Endothelial cell of umbilical vein (primary cell): ENCODE data around the gene GRXCR2. TPM values are rescaled to one million over a fixed set of nuclear protein-coding genes. Genes with fewer than 3 reads are reported as not detected.

Experiments used
- BruUV-seq: library from RNA; stranded (reverse); fragments of 400-500 nt; replicated peaks from 2 replicates; lab custom pipeline; 2021; lab: Mats Ljungman, UMichigan
- CTCF ChIA-PET: fragments of 300-600, 350-600 bp; sonication (Branson Sonifier 250); formaldehyde crosslinking; loops from one replicate; lab custom pipeline; 2021; ENCODE audit warnings: antibody characterized with exemption, inconsistent platforms; lab: Charles Lee
- POLR2A ChIA-PET: fragments of 300-600, 350-600 bp; sonication (Branson Sonifier 250); formaldehyde crosslinking; loops from one replicate; lab custom pipeline; 2021; ENCODE audit warnings: antibody characterized with exemption, inconsistent platforms; lab: Charles Lee
- DNase-seq: peaks from one replicate; pipeline ENCODE4 v3.0.0-alpha.2; 2011; ENCODE audit warnings: low read depth, low spot score
- FAIRE-seq: peaks from 2 replicates; lab custom pipeline; 2011; peaks lifted over from hg19 to GRCh38; lab: Jason Lieb, UNC
- H2AFZ ChIP-seq: 2 replicates; pipeline ENCODE4 v1.6.0; 2012; ENCODE audit warnings: low read depth, low read length, control low read depth, inconsistent platforms
- H3K27ac ChIP-seq: 2 replicates; pipeline ENCODE4 v1.5.1; 2011; ENCODE audit warnings: low read depth, mild to moderate bottlenecking, control low read depth, low read length, moderate library complexity; ENCODE audit not compliant: insufficient read depth
- H3K27me3 ChIP-seq, 2 experiments: 2 replicates each; pipeline versions ENCODE4 v1.6.0 to v1.6.1; 2011; ENCODE audit warnings: low read length in 2 of 2, mixed read lengths in 1 of 2; ENCODE audit not compliant: control insufficient read depth in 2 of 2, insufficient read depth in 2 of 2
- H3K36me3 ChIP-seq, 2 experiments: 2 replicates in 1 of 2; 3 replicates in 1 of 2; pipeline ENCODE4 v1.5.1; 2011; ENCODE audit warnings: low read length in 2 of 2, mild to moderate bottlenecking in 1 of 2, moderate library complexity in 1 of 2; ENCODE audit not compliant: control insufficient read depth in 2 of 2, insufficient read depth in 2 of 2; ENCODE audit errors: extremely low read depth in 1 of 2
- H3K4me1 ChIP-seq: 3 replicates; pipeline ENCODE4 v1.5.1; 2011; ENCODE audit warnings: mild to moderate bottlenecking, low read length; ENCODE audit not compliant: control insufficient read depth, insufficient read depth; ENCODE audit errors: extremely low read depth
- H3K4me2 ChIP-seq: 2 replicates; pipeline ENCODE4 v1.6.1; 2011; ENCODE audit warnings: low read length, control low read depth, mixed read lengths; ENCODE audit not compliant: insufficient read depth
- H3K4me3 ChIP-seq, 3 experiments: fragments of 200-600 bp in 1 of 3; sonication (generic), shearing (Covaris generic) in 1 of 3; replicated peaks in 1 of 3; 2 replicates each; pipeline ENCODE4 v1.5.1; 2011 to 2016; ENCODE audit warnings: control low read depth in 3 of 3, low read length in 3 of 3, mild to moderate bottlenecking in 2 of 3, inconsistent platforms in 1 of 3, low read depth in 1 of 3, moderate library complexity in 1 of 3; ENCODE audit not compliant: insufficient read depth in 1 of 3
- H3K79me2 ChIP-seq: 2 replicates; pipeline ENCODE4 v1.6.0; 2012; ENCODE audit warnings: low read length, inconsistent platforms; ENCODE audit not compliant: control insufficient read depth, insufficient read depth
- H3K9ac ChIP-seq: replicated peaks from 2 replicates; pipeline ENCODE3; 2011; ENCODE audit warnings: low read length, control low read depth; ENCODE audit not compliant: insufficient read depth; ENCODE audit errors: extremely low read depth
- H3K9me1 ChIP-seq: replicated peaks from 3 replicates; pipeline ENCODE4 v1.6.0; 2011; ENCODE audit warnings: mild to moderate bottlenecking, low read length; ENCODE audit not compliant: control insufficient read depth, insufficient read depth; ENCODE audit errors: extremely low read depth
- H3K9me3 ChIP-seq: replicated peaks from 2 replicates; pipeline ENCODE4 v1.5.1; 2012; ENCODE audit warnings: low read length, inconsistent platforms; ENCODE audit not compliant: control insufficient read depth, insufficient read depth
- H4K20me1 ChIP-seq: replicated peaks from 2 replicates; pipeline ENCODE3; 2011; ENCODE audit warnings: mild to moderate bottlenecking, low read length; ENCODE audit not compliant: control insufficient read depth, insufficient read depth; ENCODE audit errors: extremely low read depth
- EZH2 ChIP-seq: IDR thresholded peaks from 2 replicates; pipeline ENCODE4 v1.6.1; 2012; ENCODE audit warnings: borderline replicate concordance, low read depth, mild to moderate bottlenecking, moderate library complexity, low read length, inconsistent platforms; ENCODE audit not compliant: severe bottlenecking
- FOS ChIP-seq: IDR thresholded peaks from 2 replicates; pipeline ENCODE4 v1.6.1; 2011; ENCODE audit warnings: mild to moderate bottlenecking, low read length, moderate library complexity, borderline replicate concordance; ENCODE audit not compliant: insufficient read depth
- GATA2 ChIP-seq: IDR thresholded peaks from 2 replicates; pipeline ENCODE4 v1.7.0; 2011; ENCODE audit warnings: low read depth, mild to moderate bottlenecking, moderate library complexity, mixed read lengths, low read length; ENCODE audit not compliant: insufficient read length, insufficient read depth
- JUN ChIP-seq: IDR thresholded peaks from 2 replicates; pipeline ENCODE4 v1.6.1; 2011; ENCODE audit warnings: borderline replicate concordance, low read depth; ENCODE audit not compliant: insufficient read length, insufficient read depth
- MAX ChIP-seq: IDR thresholded peaks from 2 replicates; pipeline ENCODE4 v1.6.1; 2011; ENCODE audit not compliant: insufficient read depth, insufficient read length
- MYC ChIP-seq: IDR thresholded peaks from one replicate; pipeline ENCODE4 v1.6.1; 2011; ENCODE audit warnings: mild to moderate bottlenecking, low read depth, low read length
- POLR2A ChIP-seq: IDR thresholded peaks from 2 replicates; pipeline ENCODE4 v1.6.1; 2012; ENCODE audit warnings: low read depth, mild to moderate bottlenecking, control low read depth, low read length
- POLR2AphosphoS5 ChIP-seq: IDR thresholded peaks from 2 replicates; pipeline ENCODE4 v1.6.1; 2012; ENCODE audit warnings: low read depth, mild to moderate bottlenecking, control low read depth, low read length, moderate library complexity; ENCODE audit not compliant: insufficient read depth
- dilution Hi-C: fragments of 300-500 bp; cut with MboI; formaldehyde crosslinking; loops from one replicate; pipeline ENCODE4 v1.15.0; 2019; ENCODE audit warnings: low sequenced_read_pairs; ENCODE audit not compliant: extremely low pct_ligation_motif_present
- intact Hi-C: fragments of 100-400 bp; cut with micrococcal nuclease; formaldehyde crosslinking; loops from one replicate; pipeline ENCODE4 v1.10.0; 2022
- polyA plus RNA-seq, 4 experiments: library from polyadenylated mRNA; depleted of rRNA in 3 of 4; stranded (reverse) in 3 of 4; unstranded in 1 of 4; fragments of >200 nt; gene quantifications; 2 replicates each; pipeline versions ENCODE4 v1.2.1 to v1.2.3, GENCODE V29; 2011 to 2012; ENCODE audit warnings: missing spikeins in 1 of 4
- total RNA-seq: library from RNA; stranded (reverse); gene quantifications from 2 replicates; pipeline ENCODE4 v1.2.3, GENCODE V29; 2021

Gene GRXCR2
- total and polyA plus RNA-seq, 2 donors (not counting 3 experiments of a cell fraction or from before 2014, with no cell fraction given) = not detected

DNA sequence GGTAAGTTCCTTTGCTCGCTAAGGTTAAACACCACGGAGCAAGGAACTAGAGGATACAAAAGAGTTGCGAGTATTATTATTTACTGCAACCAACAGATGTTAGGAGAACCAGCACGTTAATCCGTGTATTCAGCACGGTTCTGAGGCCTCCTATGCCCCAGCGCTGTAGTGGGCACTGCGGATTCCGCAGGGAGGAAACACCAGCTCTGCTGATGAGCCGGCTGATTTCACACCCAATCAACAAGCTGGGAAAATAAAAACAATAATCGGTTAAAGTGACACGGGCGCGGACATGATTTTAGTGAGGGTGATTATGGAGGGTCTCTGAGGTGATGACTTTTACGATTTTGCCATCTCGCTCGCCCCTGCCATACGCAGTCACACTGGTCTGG lies 37.0 kb downstream of the GRXCR2 start:
- Histone ChIP-seq H3K27me3 (no peaks in the 10 kb centered on the region), H3K4me3 (peak overlapping the region in 2 of 3 experiments; percentile 69 to 79), H3K9ac (peak overlapping the region; percentile 66), H2AFZ (peak overlapping the region; percentile 71), H3K36me3 (no peaks in the 10 kb centered on the region), H3K9me3 (no peaks in the 10 kb centered on the region), H3K27ac (peak overlapping the region; percentile 65), H3K79me2 (peaks cover 14% of the 10 kb centered on the region), H3K9me1 (no peaks in the 10 kb centered on the region), H4K20me1 (no peaks in the 10 kb centered on the region), H3K4me2 (peak overlapping the region; percentile 88), H3K4me1 (peaks cover 19% of the 10 kb centered on the region)
- TF ChIP-seq JUN (no peak), EZH2 (no peak), GATA2 (no peak), POLR2A (no peak)
- FAIRE-seq = no peak
- intact Hi-C loops = loop anchor here (1.0 to 2.0 kb wide), 3 partner anchors 101 to 213 kb away; partner anchors contain the start of gene SH3RF2
- BruUV-seq = no TSS peak
- ChIA-PET CTCF (interaction anchor here (1.0 to 3.5 kb wide), 8 partner anchors 9 to 212 kb away, joined by 3 to 21 read pairs (median 10); no protein-coding TSS in a partner anchor), POLR2A (no interaction called here)
- dilution Hi-C loops = no loop called here
- no peak for DNase-seq

DNA sequence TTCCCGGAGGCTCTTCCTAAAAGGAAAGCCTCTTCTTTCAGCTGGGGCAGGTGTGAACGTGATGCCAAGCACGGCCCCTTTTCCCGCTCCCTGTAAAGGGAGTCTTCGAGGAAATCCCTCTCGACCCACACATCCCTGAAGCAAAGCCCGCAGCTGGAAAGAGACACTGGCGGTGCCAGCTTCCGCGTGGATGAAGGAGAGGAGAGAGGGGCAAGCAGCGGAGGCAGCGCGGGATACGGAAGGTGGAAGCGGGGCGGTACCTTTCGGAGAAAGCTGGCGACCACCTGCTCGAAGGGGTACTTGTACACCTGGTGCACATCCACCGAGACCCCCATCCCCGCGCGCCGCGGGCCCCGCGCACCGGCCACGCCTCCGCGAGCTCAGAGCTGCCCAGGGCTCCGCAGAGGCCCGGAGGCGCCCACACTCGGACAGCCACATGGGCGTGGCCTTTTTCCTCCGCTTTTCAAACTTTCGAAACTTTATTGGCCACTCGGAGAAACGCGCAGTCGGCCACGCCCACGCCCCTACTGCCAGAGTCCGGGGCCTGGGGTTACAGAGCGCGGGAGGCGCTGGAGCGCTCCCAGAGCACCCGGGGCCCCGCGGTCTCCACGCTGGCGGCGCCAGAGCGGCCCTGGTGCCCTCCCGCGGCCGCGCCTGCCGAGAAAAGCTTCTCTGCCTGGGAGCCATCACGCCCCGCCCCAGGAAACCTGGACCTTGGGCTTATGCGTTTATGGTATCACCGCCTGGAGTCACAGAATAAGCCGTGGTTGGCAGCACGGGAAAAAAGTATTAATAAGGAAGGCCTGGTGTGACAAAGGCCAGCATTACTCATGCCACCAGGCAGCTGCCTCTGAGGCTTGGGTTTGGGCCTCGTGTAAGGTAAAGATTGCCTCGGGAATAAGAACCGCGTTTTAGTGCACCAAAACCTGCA lies 37.6 kb downstream of the GRXCR2 start, which contains the start of gene PRELID2:
PRELID2 (minus strand) TSS at position 426 of the 931 bp plus-strand sequence; CDS start at position 335, 91 bp downstream.
- no peaks in the 10 kb centered on the region for H3K9me1 ChIP-seq
- TF ChIP-seq JUN (no peak), POLR2AphosphoS5 (peak; percentile 21), POLR2A (peak; percentile 43), MYC (no peak), MAX (peak; percentile 2), FOS (no peak)
- H3K4me2 ChIP-seq = peak within 1 kb of the TSS; percentile 88
- peak; percentile 87 for DNase-seq
- POLR2A ChIA-PET = interaction anchor here (0.7 kb wide), 1 partner anchor 139 kb away, joined by 4 read pairs; no protein-coding TSS in a partner anchor
- H4K20me1 ChIP-seq = no peaks in the 10 kb centered on the region
- peaks cover 14% of the 10 kb centered on the region for H3K79me2 ChIP-seq
- H3K36me3 ChIP-seq = no peaks in the 10 kb centered on the region
- dilution Hi-C loops = no loop called here
- peak; percentile 91 for FAIRE-seq
- H3K4me3 ChIP-seq = peak within 1 kb of the TSS; percentile 60 to 79 (median 69)
- CTCF ChIA-PET = interaction anchor here (0.7 to 3.5 kb wide), 13 partner anchors 9 to 1632 kb away, joined by 3 to 21 read pairs (median 6); no protein-coding TSS in a partner anchor
- H3K27me3 ChIP-seq = no peaks in the 10 kb centered on the region
- intact Hi-C loops = loop anchor here (1.0 to 5.0 kb wide), 4 partner anchors 102 to 592 kb away; partner anchors contain the start of gene SH3RF2
- H3K9ac ChIP-seq = peak within 1 kb of the TSS; percentile 66
- H3K9me3 ChIP-seq = no peaks in the 10 kb centered on the region
- H3K27ac ChIP-seq = peak within 1 kb of the TSS; percentile 65
- H3K4me1 ChIP-seq = peaks cover 26% of the 10 kb centered on the region
- peak within 1 kb of the TSS; percentile 76 for H2AFZ ChIP-seq
- BruUV-seq = TSS peak; percentile 84
